Measurements from ENCODE around the gene SPEF2.

The SPEF2 gene

DNA sequence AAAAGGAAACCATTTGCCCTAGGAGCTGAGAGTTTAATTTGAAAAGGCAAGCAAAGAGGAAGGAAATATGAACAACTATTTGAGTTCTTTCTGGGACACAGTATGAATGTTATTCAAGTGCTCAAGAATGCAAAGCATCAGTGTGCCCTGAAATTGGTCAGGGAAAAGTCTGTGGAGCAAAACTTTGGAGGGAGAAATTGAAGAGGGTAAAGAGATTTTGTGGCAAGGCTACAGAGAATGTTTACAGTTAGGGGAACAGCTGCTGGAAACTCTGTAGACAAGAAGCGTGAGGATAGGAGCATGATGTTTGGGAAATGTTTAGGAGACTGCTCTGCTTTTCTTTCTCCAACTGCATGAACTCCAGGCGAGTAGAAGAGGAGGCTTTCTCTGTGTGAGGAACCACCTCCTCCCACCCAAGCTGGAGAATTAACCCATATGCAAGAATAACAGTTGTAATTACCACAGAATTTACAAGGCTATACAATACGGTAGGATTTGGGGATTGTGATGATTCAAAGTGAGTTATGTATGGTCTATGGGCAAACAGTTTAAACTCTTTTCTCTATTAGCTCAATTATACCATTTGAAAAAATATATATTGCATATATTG is 163.6 kb downstream of the SPEF2 start:
- no peak for DNase-seq

- DNase-seq = no peak
Observed at GRCh38 chr5:35783551-35783950, 165.9 kb downstream of the SPEF2 start.

DNA sequence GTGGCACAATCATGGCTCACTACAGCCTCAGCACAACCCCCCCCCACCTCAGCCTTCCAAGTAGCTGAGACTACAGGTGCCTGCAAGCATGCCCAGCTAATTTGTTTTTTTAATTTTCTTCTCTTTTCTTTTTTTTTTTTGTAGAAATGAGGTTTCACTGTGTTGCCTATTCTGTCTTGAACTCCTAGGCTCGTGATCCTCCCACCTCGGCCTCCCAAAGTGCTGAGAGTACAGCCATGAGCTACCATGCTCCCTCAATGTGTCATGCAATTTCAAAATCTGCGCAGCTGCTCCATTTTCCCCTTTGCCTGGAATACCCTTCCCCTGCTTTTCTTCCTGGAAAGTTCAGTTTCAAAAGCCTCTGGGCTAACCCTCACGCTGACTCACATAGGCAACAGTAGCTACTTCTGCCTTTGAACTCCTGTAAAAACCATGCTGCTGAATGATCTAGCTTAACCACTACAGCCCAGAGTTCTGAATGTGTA is 168.0 kb downstream of the SPEF2 start:
- no peak for DNase-seq

DNA sequence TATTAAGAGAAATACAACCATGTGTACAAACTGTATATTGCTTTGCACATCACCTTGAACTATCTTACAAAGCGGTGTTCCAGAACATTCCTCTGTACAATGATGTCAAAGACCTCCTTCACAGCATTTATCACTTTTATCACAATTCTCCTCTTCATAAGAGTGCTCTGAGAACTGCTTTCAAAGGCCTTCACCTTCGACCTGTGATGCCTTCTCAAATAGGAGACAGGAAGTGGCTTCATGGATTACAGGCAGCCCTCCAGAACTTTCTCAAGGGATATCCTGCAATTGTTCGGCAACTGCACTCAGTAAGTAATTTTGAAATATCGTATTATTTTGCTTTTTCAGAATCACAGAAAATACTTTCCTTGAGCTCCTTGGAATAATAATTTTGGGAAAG is 171.1 kb downstream of the SPEF2 start:
- no peak for DNase-seq

GRCh38 chr5:35789732-35790456 is 172.2 kb downstream of the SPEF2 start:
- DNase-seq = no peak

- DNase-seq = no peak
Observed at GRCh38 chr5:35790457-35790822, 172.8 kb downstream of the SPEF2 start.

GRCh38 chr5:35794328-35794619 is 176.6 kb downstream of the SPEF2 start:
- DNase-seq = no peak

- no peak for DNase-seq
Observed at GRCh38 chr5:35794684-35795375, 177.2 kb downstream of the SPEF2 start.

- no peak for DNase-seq
Observed at GRCh38 chr5:35799181-35799580, 181.5 kb downstream of the SPEF2 start.

DNA sequence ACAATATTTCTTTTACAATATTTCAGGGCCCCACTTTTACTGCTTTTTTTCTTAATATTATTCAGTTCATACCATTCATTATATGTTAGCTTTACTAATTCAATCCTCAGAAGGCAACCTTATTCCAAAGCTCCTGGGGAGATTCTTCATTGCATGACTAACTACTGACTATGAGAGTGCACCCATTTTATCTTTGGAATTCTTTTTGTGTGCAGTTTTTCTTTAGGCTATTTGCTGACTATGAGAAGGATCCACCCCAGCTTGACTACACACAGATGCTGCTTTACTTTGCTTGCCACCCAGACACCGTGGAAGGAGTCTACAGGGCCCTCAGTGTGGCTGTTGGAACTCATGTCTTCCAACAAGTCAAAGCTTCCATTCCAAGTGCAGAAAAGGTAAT is 182.1 kb downstream of the SPEF2 start:
- no peak for DNase-seq

DNA sequence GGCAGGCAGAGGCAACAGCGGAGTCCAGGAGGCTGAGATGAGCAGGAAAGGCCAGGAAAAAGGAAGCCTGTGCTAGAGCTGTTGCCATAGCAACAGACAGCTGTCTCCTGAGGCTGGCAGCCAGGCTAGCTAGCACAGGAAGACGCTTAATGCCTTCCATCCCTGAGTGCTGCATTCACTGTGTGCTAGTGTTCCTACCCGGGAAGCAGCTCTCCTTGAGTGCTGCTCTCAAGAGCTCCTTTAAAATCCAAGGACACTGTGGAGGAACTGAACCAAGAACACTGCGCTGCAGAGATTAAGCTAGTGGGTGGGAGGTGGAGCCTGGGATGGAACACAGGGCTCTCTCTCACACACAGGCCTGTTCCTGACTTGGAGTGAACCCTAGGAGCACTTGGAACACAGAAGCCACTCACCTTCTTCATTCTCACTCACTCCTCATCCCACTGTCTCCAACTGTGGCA is 185.6 kb downstream of the SPEF2 start:
- DNase-seq = peak in 54 of 56 donors; percentile 5 to 81 (median 56)

DNA sequence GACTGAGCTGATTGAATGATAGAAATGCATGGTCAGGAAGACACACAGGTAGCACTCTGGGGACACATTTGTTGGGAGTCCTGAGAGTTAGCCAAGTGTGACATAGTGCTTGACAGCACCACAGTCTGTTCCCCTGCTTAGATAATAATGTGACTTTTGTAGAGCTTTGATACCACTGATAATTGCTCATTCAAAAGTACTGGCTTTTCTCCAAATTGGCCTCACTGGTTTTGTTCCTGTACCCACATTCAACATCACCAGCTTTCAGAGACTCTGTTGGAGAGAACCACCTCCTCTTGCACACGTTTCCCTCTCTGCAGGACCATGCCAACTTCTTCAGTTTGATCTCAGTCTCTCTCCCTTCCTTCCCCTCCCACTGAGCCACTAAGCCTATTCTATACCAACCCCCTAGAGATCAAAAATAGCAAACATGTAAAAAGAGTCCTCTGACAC is 186.6 kb downstream of the SPEF2 start:
- peak in 15 of 56 donors; percentile 1 to 38 (median 9) for DNase-seq

- no peak for DNase-seq
Observed at GRCh38 chr5:35804841-35805240, 187.2 kb downstream of the SPEF2 start.

DNA sequence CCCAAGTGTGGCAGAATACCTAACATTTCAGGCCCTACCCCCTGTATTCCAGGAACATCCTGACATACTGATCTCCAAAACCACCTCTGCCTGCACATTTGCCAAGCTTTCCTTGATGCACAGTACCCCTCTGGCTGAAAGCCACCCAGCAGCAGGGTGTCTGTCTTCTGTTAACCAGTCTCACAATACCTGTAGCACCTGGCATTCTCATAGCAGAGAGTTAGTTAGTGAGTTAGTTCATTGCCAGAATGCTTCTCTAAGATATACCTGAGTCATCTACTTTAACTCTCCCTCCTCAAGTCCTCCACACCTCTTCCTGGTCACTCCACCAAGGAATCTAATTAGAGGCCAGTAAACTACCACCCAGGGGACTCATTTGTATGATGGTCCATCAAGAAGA is 192.9 kb downstream of the SPEF2 start:
- no peak for DNase-seq

DNA sequence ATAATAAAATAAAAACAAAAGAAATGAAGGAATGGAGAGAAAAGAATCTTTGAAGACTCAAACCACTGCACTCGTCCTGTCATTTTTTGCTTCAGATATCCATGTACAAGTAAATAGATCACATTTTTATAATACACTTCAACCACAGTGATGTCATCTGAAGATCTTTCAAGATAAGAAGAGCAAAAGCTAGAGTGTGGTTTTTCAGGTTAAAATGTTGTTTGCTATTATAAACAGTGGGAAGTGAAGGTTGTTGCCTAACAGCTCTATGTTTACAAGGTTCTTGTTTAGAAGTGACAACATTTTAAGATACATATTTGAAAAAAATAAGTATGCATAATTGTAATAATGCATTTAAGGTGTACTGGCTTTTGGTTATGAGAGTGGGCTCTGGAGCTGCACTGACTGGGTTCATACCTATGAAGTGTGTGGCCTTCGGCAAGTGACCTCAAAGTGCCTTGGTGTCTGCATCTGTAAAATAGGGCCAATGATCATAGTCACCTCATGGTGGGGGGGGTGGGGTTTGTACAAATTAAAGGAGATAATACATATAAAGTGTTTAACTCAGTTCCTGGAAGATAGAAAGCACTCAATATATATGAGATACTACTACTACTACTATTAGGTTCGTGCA is 193.6 kb downstream of the SPEF2 start:
- no peak for DNase-seq

GRCh38 chr5:35813521-35813920 is 195.9 kb downstream of the SPEF2 start:
- DNase-seq = no peak

DNA sequence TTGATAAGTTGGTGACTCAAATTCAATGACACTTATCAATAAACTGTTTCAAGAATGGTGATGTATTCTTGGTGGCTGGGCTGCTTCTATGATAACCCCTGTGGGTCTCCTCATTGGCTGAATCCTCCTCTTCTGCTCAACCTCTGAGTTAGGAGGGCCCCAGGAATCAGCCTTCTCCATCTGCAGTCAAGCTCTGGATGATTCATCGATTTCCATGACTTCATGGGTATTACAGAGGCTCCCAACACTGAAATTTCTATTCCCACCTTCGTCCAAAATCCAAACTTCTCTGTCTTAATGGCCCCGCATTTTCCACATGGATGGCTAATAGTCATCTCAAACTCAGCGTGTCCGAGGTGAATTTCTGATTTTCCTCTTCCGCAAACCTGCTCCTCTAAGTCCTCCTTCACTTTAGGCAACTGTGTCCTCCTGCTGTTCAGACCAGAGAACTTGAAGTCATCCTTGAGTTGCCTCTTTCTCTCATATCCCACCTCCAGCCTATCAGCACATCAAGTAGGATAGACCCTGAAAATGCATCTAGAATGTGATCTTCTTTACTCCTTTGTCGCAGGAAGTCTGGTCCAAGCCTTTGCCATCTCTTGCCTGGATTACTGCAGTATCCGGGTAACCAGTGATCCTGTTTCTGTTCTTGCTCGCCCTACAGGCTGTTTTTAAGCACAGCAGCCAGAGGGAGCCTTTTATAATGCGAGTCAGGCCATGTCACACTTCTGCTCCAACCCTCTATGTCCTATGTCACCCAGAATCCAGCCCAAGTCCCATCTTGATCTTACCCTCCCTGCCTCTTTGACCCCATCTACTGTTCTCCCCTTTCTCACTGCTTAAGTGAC is 197.7 kb downstream of the SPEF2 start:
- DNase-seq = peak in 4 of 56 donors; percentile 2 to 7 (median 5)

- DNase-seq = no peak
Observed at GRCh38 chr5:35816881-35817521, 199.3 kb downstream of the SPEF2 start.

DNA sequence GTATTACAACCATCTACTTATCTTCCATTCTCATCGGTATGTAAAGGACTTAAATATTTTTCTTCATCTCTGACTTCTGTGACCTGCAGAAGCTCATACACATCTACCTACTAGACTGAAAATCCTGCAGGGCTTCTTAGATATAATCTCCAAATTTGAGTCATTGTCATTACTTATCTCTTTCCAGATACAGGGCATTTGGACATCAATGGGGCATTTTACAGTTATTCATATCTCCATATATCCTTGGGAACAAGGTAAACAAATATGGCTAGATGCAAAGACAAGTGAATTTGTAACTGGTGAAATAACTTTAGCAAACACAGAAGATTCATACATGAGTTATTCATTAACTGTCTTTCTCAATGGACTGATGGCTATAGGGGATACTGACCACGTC is 201.4 kb downstream of the SPEF2 start:
- no peak for DNase-seq

- no peak for DNase-seq
Observed at GRCh38 chr5:35819668-35820067, 202.0 kb downstream of the SPEF2 start.

- no peak for DNase-seq
Observed at GRCh38 chr5:35820735-35821134, 203.1 kb downstream of the SPEF2 start.

All from nucleus accumbens (tissue), 56 donors.